Activated CD4-positive, alpha-beta memory T cell treated with anti-CD3 and anti-CD28 coated beads for 36 hours (primary cell): ENCODE data around the gene FAP. TPM values are rescaled to one million over a fixed set of nuclear protein-coding genes. Genes with fewer than 3 reads are reported as not detected.

ENCODE experiments used
- CTCF ChIA-PET: fragments of 350-600 bp; sonication (Branson Sonifier 250); formaldehyde crosslinking; loops from one replicate; lab custom pipeline; 2021; ENCODE audit warnings: antibody characterized with exemption, inconsistent platforms; lab: Charles Lee
- POLR2A ChIA-PET: fragments of 350-600 bp; sonication (Branson Sonifier 250); formaldehyde crosslinking; loops from one replicate; lab custom pipeline; 2021; ENCODE audit warnings: antibody characterized with exemption; lab: Charles Lee
- DNase-seq: peaks from one replicate; pipeline ENCODE4 v3.0.0-alpha.2; 2020
- H3K27ac Mint-ChIP-seq: one replicate; pipeline ENCODE4 v1.8.0; 2021; ENCODE audit warnings: mixed read lengths
- H3K27me3 Mint-ChIP-seq: one replicate; pipeline ENCODE4 v1.8.0; 2021; ENCODE audit warnings: mixed read lengths
- H3K36me3 Mint-ChIP-seq: one replicate; pipeline ENCODE4 v1.8.0; 2021; ENCODE audit warnings: mixed read lengths
- H3K4me1 Mint-ChIP-seq: one replicate; pipeline ENCODE4 v1.8.0; 2021; ENCODE audit warnings: low read depth, mixed read lengths
- H3K4me3 Mint-ChIP-seq: one replicate; pipeline ENCODE4 v1.8.0; 2021; ENCODE audit warnings: mild to moderate bottlenecking, mixed read lengths
- H3K9me3 Mint-ChIP-seq: one replicate; pipeline ENCODE4 v1.8.0; 2021; ENCODE audit warnings: mixed read lengths
- intact Hi-C: fragments of 100-400 bp; cut with micrococcal nuclease; formaldehyde crosslinking; loops from one replicate; pipeline ENCODE4 v1.15.1; 2023
- total RNA-seq, 2 experiments: library from RNA; stranded (reverse); gene quantifications; one replicate each; pipeline ENCODE4 v1.2.3, GENCODE V29; 2021

The FAP gene
- total RNA-seq, 2 experiments from 2014 or later: not detected

GRCh38 chr2:162212366-162212765 is 30.9 kb downstream of the FAP start:
- H3K4me1 Mint-ChIP-seq: no peaks in the 10 kb centered on the region
- POLR2A ChIA-PET: no interaction called here
- no peaks in the 10 kb centered on the region for H3K27me3 Mint-ChIP-seq
- no peak for DNase-seq
- intact Hi-C loops: no loop called here
- no peaks in the 10 kb centered on the region for H3K9me3 Mint-ChIP-seq
- H3K27ac Mint-ChIP-seq: no peak overlapping the region
- CTCF ChIA-PET: interaction anchor here (3.8 kb wide), 1 partner anchor 8 kb away, joined by 26 read pairs; no protein-coding TSS in a partner anchor
- H3K36me3 Mint-ChIP-seq: no peaks in the 10 kb centered on the region
- no peak overlapping the region for H3K4me3 Mint-ChIP-seq

DNA sequence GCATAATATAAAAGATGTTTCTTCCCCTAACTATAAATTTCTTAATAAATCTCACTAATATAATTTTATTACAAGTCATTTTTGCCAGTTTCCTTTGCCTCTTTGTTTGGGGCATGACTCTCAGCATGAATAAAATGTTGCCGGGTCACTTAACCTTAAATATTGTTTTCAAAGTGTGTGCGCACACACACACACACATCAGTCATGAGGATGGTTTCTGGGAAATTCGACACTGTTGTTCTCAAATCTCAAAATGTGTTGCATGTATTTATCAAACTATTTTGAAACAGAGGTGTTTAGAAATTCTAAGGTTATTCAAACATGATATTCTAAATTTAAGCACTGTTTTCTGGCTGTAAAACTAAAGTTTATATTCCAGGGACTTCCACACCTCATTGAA is 31.5 kb downstream of the FAP start:
- Mint-ChIP-seq H3K36me3 (no peaks in the 10 kb centered on the region), H3K4me3 (no peak overlapping the region), H3K27me3 (no peaks in the 10 kb centered on the region), H3K4me1 (no peaks in the 10 kb centered on the region), H3K9me3 (no peaks in the 10 kb centered on the region), H3K27ac (no peak overlapping the region)
- POLR2A ChIA-PET: no interaction called here
- intact Hi-C loops: no loop called here
- CTCF ChIA-PET: interaction anchor here (3.8 kb wide), 1 partner anchor 9 kb away, joined by 26 read pairs; no protein-coding TSS in a partner anchor
- no peak for DNase-seq

- Mint-ChIP-seq H3K9me3 (no peaks in the 10 kb centered on the region), H3K4me1 (no peaks in the 10 kb centered on the region), H3K27ac (no peak overlapping the region), H3K27me3 (no peaks in the 10 kb centered on the region), H3K4me3 (no peak overlapping the region), H3K36me3 (no peaks in the 10 kb centered on the region)
- ChIA-PET POLR2A (no interaction called here), CTCF (interaction anchor here (1.3 to 3.8 kb wide), 2 partner anchors 10 to 87 kb away, joined by 4 to 26 read pairs; no protein-coding TSS in a partner anchor)
- no peak for DNase-seq
- intact Hi-C loops: no loop called here
Measured at GRCh38 chr2:162210385-162210784, 32.9 kb downstream of the FAP start.

DNA sequence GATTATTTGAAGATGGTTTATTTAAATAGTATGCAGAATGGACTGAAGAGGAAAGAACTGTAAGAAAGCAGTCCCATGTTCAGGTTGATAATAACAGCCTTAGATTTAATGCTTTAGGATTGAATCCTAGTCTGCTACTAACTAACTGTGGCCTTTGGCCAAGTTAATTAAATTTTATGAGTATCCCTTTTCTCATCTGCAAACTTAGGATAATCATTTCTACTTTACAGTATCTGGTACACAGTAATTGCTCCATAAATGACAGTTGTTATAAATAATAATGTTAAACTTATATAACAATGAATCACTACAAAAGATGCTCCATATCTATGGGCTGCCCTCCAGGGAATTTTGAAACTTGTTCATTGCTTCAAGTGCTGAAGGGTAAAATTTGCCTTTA is 41.0 kb downstream of the FAP start:
- CTCF ChIA-PET: interaction anchor here (1.3 kb wide), 1 partner anchor 19 kb away, joined by 5 read pairs; no protein-coding TSS in a partner anchor
- POLR2A ChIA-PET: no interaction called here
- Mint-ChIP-seq H3K4me3 (no peak overlapping the region), H3K27me3 (peaks cover 12% of the 10 kb centered on the region), H3K4me1 (no peaks in the 10 kb centered on the region), H3K27ac (no peak overlapping the region), H3K36me3 (no peaks in the 10 kb centered on the region), H3K9me3 (no peaks in the 10 kb centered on the region)
- DNase-seq: no peak
- intact Hi-C loops: no loop called here

DNA sequence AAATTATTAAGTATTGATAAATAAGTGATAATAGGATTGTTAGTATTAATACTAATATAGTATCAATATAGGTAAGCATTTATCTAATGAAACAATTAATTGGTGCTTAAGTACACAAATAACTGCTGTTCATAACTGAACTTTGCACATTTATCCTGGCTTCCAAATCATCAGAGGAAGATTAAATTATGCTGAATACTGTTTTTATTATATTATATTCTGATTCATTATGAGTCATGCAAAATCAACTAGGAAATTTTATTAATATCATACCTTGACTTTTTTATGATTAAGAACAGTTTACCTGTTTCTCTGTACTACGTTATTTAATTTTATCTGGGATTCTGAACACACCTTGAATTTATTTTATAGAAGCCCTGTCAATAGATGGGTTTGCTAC is 42.6 kb downstream of the FAP start:
- POLR2A ChIA-PET: no interaction called here
- intact Hi-C loops: no loop called here
- Mint-ChIP-seq H3K4me3 (no peak overlapping the region), H3K36me3 (no peaks in the 10 kb centered on the region), H3K9me3 (no peaks in the 10 kb centered on the region), H3K27me3 (peaks cover 12% of the 10 kb centered on the region), H3K4me1 (peaks cover 10% of the 10 kb centered on the region), H3K27ac (no peak overlapping the region)
- no peak for DNase-seq
- CTCF ChIA-PET: no interaction called here

DNA sequence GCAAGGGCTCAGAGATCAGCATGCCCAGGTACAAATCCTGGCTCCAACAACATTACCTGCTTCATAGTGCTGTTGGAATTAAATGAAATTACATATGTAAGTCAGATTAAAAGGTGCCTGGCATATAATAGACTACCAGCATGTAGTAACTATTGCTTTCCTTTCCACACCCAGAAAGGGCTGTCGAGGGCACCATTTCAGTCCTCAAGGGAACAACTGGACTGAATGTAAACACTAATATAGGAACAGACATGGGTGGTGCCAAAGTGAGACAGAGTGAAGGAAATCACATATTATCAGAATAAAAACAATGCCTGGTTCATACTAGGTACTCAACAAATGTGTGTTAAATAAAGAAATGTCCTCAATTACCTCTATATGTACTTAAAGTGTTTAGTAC is 43.3 kb downstream of the FAP start:
- ChIA-PET CTCF (no interaction called here), POLR2A (no interaction called here)
- no peaks in the 10 kb centered on the region for H3K9me3 Mint-ChIP-seq
- no peaks in the 10 kb centered on the region for H3K36me3 Mint-ChIP-seq
- no peak for DNase-seq
- no peak overlapping the region for H3K27ac Mint-ChIP-seq
- intact Hi-C loops: no loop called here
- peaks cover 12% of the 10 kb centered on the region for H3K27me3 Mint-ChIP-seq
- no peak overlapping the region for H3K4me3 Mint-ChIP-seq
- H3K4me1 Mint-ChIP-seq: peaks cover 10% of the 10 kb centered on the region

DNA sequence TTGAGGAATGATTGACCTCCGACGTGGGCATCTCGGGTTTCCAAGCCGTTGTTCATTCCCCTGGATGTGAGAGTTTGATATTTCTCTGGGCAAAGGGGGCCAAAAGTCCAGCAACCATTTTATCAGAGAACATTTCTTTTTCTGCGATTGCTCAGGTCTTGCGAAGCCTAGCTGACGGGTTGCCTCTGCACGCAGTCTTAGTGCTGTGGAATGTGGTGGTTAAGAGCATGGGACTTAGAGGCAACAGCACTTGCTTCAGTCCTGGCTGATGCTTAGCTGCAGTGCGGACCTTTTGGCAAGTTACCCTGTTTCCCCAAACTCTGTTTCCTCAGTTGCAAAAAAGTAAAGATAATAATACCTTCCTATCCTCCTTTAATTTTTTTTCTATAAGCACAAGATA is 45.0 kb downstream of the FAP start:
- Mint-ChIP-seq H3K27me3 (peaks cover 17% of the 10 kb centered on the region), H3K27ac (no peak overlapping the region), H3K9me3 (no peaks in the 10 kb centered on the region), H3K4me3 (no peak overlapping the region), H3K36me3 (no peaks in the 10 kb centered on the region), H3K4me1 (peaks cover 10% of the 10 kb centered on the region)
- no peak for DNase-seq
- intact Hi-C loops: no loop called here
- ChIA-PET POLR2A (no interaction called here), CTCF (interaction anchor here (0.6 to 1.0 kb wide), 2 partner anchors 43 to 45 kb away, joined by 5 to 6 read pairs; no protein-coding TSS in a partner anchor)

GRCh38 chr2:162197069-162197825 is 46.0 kb downstream of the FAP start:
- DNase-seq: no peak
- Mint-ChIP-seq H3K4me1 (peaks cover 10% of the 10 kb centered on the region), H3K36me3 (no peaks in the 10 kb centered on the region), H3K4me3 (no peak overlapping the region), H3K27me3 (peaks cover 25% of the 10 kb centered on the region), H3K9me3 (no peaks in the 10 kb centered on the region), H3K27ac (no peak overlapping the region)
- POLR2A ChIA-PET: no interaction called here
- intact Hi-C loops: loop anchor here (2.0 kb wide), 1 partner anchor 20 kb away; no protein-coding TSS in a partner anchor
- CTCF ChIA-PET: interaction anchor here (1.0 kb wide), 1 partner anchor 44 kb away, joined by 5 read pairs; no protein-coding TSS in a partner anchor

- Mint-ChIP-seq H3K27ac (no peak overlapping the region), H3K4me1 (peaks cover 10% of the 10 kb centered on the region), H3K36me3 (no peaks in the 10 kb centered on the region), H3K9me3 (no peaks in the 10 kb centered on the region), H3K4me3 (no peak overlapping the region), H3K27me3 (peaks cover 29% of the 10 kb centered on the region)
- intact Hi-C loops: loop anchor here (2.0 kb wide), 1 partner anchor 20 kb away; no protein-coding TSS in a partner anchor
- POLR2A ChIA-PET: no interaction called here
- CTCF ChIA-PET: no interaction called here
- DNase-seq: no peak
Measured at GRCh38 chr2:162196638-162197037, 46.6 kb downstream of the FAP start.

- H3K9me3 Mint-ChIP-seq: no peaks in the 10 kb centered on the region
- no peak for DNase-seq
- no peaks in the 10 kb centered on the region for H3K36me3 Mint-ChIP-seq
- H3K27ac Mint-ChIP-seq: no peak overlapping the region
- no peak overlapping the region for H3K4me3 Mint-ChIP-seq
- intact Hi-C loops: no loop called here
- ChIA-PET CTCF (interaction anchor here (2.7 kb wide), 1 partner anchor 33 kb away, joined by 16 read pairs; no protein-coding TSS in a partner anchor), POLR2A (no interaction called here)
- H3K27me3 Mint-ChIP-seq: peaks cover 22% of the 10 kb centered on the region
- H3K4me1 Mint-ChIP-seq: no peaks in the 10 kb centered on the region
Measured at GRCh38 chr2:162188451-162188850, 54.8 kb downstream of the FAP start.

DNA sequence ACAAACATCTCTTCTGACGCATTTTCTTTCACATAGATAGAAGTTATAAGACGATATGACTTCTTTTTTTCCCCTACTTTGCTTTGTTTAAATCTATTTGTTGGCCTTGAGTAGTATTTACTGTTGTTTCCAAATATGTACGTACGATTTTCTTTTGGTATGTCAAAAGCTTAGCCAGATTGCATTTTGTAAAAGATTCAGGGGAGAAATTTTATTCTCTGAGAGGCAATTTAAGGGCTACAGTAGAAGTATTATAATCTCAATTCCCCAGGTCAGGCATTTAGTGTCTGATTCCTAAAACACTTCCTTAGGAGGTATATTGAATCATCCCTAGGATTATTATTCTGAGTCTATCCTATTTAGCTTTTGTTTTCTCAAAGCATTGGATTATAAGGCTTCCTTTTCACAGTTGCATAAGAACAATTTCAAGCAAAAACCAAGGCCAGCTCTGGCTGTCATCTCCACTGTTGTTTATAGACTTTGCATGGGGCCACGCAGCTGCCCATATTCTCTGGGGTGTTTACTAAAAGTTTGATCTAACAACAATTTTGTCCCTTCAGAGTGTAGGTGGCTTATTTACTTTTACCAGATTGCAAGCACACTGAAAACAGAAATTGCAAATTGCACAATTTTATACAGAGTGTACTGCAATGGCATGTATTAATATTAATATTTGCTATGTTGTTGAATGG is 57.6 kb downstream of the FAP start:
- H3K27ac Mint-ChIP-seq: no peak overlapping the region
- H3K4me3 Mint-ChIP-seq: no peak overlapping the region
- intact Hi-C loops: no loop called here
- H3K36me3 Mint-ChIP-seq: no peaks in the 10 kb centered on the region
- CTCF ChIA-PET: interaction anchor here (2.7 kb wide), 1 partner anchor 36 kb away, joined by 16 read pairs; no protein-coding TSS in a partner anchor
- H3K9me3 Mint-ChIP-seq: no peaks in the 10 kb centered on the region
- POLR2A ChIA-PET: no interaction called here
- no peak for DNase-seq
- peaks cover 3% of the 10 kb centered on the region for H3K27me3 Mint-ChIP-seq
- H3K4me1 Mint-ChIP-seq: no peaks in the 10 kb centered on the region

GRCh38 chr2:162184821-162185450 is 58.3 kb downstream of the FAP start:
- Mint-ChIP-seq H3K27ac (no peak overlapping the region), H3K9me3 (no peaks in the 10 kb centered on the region), H3K4me3 (no peak overlapping the region), H3K36me3 (no peaks in the 10 kb centered on the region), H3K4me1 (no peaks in the 10 kb centered on the region), H3K27me3 (peaks cover 2% of the 10 kb centered on the region)
- intact Hi-C loops: no loop called here
- POLR2A ChIA-PET: no interaction called here
- DNase-seq: no peak
- CTCF ChIA-PET: no interaction called here
